A549 (cell line): ENCODE measurements around the gene MZT2A.
"Not testable (repeated sequence)": the region's sequence is repeated elsewhere in the genome, so short reads cannot be mapped to it uniquely, and the experiment has no call there.

ENCODE experiments used
- BHLHE40 ChIP-seq: IDR thresholded peaks from 2 replicates; pipeline ENCODE4 v1.6.1; 2012; ENCODE audit warnings: low read depth, low read length, inconsistent platforms
- GATA3 ChIP-seq: IDR thresholded peaks from 2 replicates; pipeline ENCODE4 v1.6.1; 2012; ENCODE audit warnings: borderline replicate concordance
- JUN ChIP-seq, 2 experiments: fragments of >200 bp; sonication (Bioruptor Twin); formaldehyde crosslinking; IDR thresholded peaks; 2 replicates in 1 of 2; 3 replicates in 1 of 2; pipeline ENCODE4 v1.6.1; 2016 to 2017
- RAD21 ChIP-seq, 2 experiments: fragments of >200 bp in 1 of 2; sonication (Bioruptor Twin) in 1 of 2; formaldehyde crosslinking in 1 of 2; IDR thresholded peaks in 1 of 2; conservative IDR thresholded peaks in 1 of 2; 2 replicates in 1 of 2; 3 replicates in 1 of 2; pipeline ENCODE4 v1.6.1; 2012 to 2018; ENCODE audit warnings: inconsistent platforms in 1 of 2
- RARB ChIP-seq: fragments of 250-450 bp; sonication (Bioruptor Pico); IDR thresholded peaks from 2 replicates; pipeline ENCODE4 v1.8.0; 2021; ENCODE audit warnings: mild to moderate bottlenecking, moderate library complexity
- TF ChIP-seq, protein P1 (sequence below): IDR thresholded peaks from 2 replicates; pipeline ENCODE4 v1.6.1; 2012
- TF ChIP-seq, protein P2 (sequence below): fragments of 150-350 bp; IDR thresholded peaks from 2 replicates; pipeline ENCODE4 v1.6.1; 2014; ENCODE audit warnings: low read depth, mild to moderate bottlenecking, low read length
- TF ChIP-seq, protein P3 (sequence below): fragments of >200 bp; sonication (Bioruptor Twin); formaldehyde crosslinking; IDR thresholded peaks from 3 replicates; pipeline ENCODE4 v1.5.1; 2016

DNA sequence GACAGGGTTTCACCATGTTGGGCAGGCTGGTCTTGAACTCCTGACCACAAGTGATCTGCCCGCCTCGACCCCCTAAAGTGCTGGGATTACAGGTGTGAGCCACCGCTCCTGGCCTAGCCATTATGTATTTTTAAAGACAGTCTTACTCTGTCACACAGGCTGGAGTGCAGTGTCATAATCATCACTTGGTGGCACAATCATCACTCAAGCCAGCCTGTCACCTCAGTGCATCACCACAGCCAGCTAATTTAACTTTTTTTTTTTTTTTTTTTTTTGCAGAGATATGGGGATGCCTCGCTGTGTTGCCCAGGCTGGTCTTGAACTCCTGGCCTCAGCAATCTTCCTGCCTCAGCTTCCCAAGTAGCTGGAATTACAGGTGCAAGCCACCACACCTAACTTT lies 11.4 kb upstream of the MZT2A start:
- not testable (repeated sequence) for TF ChIP-seq GATA3; JUN (IDR thresholded peaks at IDR 0.05); RARB (CRISPR knock-in tag); RAD21 (conservative IDR thresholded peaks at IDR 0.05 in 1 of 2, IDR thresholded peaks at IDR 0.05 in 1 of 2); BHLHE40
- TF ChIP-seq, protein P1, sequence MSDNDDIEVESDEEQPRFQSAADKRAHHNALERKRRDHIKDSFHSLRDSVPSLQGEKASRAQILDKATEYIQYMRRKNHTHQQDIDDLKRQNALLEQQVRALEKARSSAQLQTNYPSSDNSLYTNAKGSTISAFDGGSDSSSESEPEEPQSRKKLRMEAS = not testable (repeated sequence)
- TF ChIP-seq, protein P2, sequence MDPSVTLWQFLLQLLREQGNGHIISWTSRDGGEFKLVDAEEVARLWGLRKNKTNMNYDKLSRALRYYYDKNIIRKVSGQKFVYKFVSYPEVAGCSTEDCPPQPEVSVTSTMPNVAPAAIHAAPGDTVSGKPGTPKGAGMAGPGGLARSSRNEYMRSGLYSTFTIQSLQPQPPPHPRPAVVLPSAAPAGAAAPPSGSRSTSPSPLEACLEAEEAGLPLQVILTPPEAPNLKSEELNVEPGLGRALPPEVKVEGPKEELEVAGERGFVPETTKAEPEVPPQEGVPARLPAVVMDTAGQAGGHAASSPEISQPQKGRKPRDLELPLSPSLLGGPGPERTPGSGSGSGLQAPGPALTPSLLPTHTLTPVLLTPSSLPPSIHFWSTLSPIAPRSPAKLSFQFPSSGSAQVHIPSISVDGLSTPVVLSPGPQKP = not testable (repeated sequence)
- TF ChIP-seq, protein P3, sequence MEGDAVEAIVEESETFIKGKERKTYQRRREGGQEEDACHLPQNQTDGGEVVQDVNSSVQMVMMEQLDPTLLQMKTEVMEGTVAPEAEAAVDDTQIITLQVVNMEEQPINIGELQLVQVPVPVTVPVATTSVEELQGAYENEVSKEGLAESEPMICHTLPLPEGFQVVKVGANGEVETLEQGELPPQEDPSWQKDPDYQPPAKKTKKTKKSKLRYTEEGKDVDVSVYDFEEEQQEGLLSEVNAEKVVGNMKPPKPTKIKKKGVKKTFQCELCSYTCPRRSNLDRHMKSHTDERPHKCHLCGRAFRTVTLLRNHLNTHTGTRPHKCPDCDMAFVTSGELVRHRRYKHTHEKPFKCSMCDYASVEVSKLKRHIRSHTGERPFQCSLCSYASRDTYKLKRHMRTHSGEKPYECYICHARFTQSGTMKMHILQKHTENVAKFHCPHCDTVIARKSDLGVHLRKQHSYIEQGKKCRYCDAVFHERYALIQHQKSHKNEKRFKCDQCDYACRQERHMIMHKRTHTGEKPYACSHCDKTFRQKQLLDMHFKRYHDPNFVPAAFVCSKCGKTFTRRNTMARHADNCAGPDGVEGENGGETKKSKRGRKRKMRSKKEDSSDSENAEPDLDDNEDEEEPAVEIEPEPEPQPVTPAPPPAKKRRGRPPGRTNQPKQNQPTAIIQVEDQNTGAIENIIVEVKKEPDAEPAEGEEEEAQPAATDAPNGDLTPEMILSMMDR = not testable (repeated sequence)
